Endothelial cell of umbilical vein (primary cell): Measurements from ENCODE around the gene HOXA9. TPM values are rescaled to one million over a fixed set of nuclear protein-coding genes. Genes with fewer than 3 reads are reported as not detected.
A peak's percentile ranks its signal among the peaks of the same experiment; 100 is the strongest.

Source experiments
- BruUV-seq: library from RNA; stranded (reverse); fragments of 400-500 nt; replicated peaks from 2 replicates; lab custom pipeline; 2021; lab: Mats Ljungman, UMichigan
- CTCF ChIA-PET: fragments of 300-600, 350-600 bp; sonication (Branson Sonifier 250); formaldehyde crosslinking; loops from one replicate; lab custom pipeline; 2021; ENCODE audit warnings: antibody characterized with exemption, inconsistent platforms; lab: Charles Lee
- POLR2A ChIA-PET: fragments of 300-600, 350-600 bp; sonication (Branson Sonifier 250); formaldehyde crosslinking; loops from one replicate; lab custom pipeline; 2021; ENCODE audit warnings: antibody characterized with exemption, inconsistent platforms; lab: Charles Lee
- DNase-seq: peaks from one replicate; pipeline ENCODE4 v3.0.0-alpha.2; 2011; ENCODE audit warnings: low read depth, low spot score
- FAIRE-seq: peaks from 2 replicates; lab custom pipeline; 2011; peaks lifted over from hg19 to GRCh38; lab: Jason Lieb, UNC
- H2AFZ ChIP-seq: 2 replicates; pipeline ENCODE4 v1.6.0; 2012; ENCODE audit warnings: low read depth, low read length, control low read depth, inconsistent platforms
- H3K27ac ChIP-seq: 2 replicates; pipeline ENCODE4 v1.5.1; 2011; ENCODE audit warnings: low read depth, mild to moderate bottlenecking, control low read depth, low read length, moderate library complexity; ENCODE audit not compliant: insufficient read depth
- H3K27me3 ChIP-seq, 2 experiments: 2 replicates each; pipeline versions ENCODE4 v1.6.0 to v1.6.1; 2011; ENCODE audit warnings: low read length in 2 of 2, mixed read lengths in 1 of 2; ENCODE audit not compliant: control insufficient read depth in 2 of 2, insufficient read depth in 2 of 2
- H3K36me3 ChIP-seq, 2 experiments: 2 replicates in 1 of 2; 3 replicates in 1 of 2; pipeline ENCODE4 v1.5.1; 2011; ENCODE audit warnings: low read length in 2 of 2, mild to moderate bottlenecking in 1 of 2, moderate library complexity in 1 of 2; ENCODE audit not compliant: control insufficient read depth in 2 of 2, insufficient read depth in 2 of 2; ENCODE audit errors: extremely low read depth in 1 of 2
- H3K4me1 ChIP-seq: 3 replicates; pipeline ENCODE4 v1.5.1; 2011; ENCODE audit warnings: mild to moderate bottlenecking, low read length; ENCODE audit not compliant: control insufficient read depth, insufficient read depth; ENCODE audit errors: extremely low read depth
- H3K4me2 ChIP-seq: 2 replicates; pipeline ENCODE4 v1.6.1; 2011; ENCODE audit warnings: low read length, control low read depth, mixed read lengths; ENCODE audit not compliant: insufficient read depth
- H3K4me3 ChIP-seq, 3 experiments: fragments of 200-600 bp in 1 of 3; sonication (generic), shearing (Covaris generic) in 1 of 3; replicated peaks in 1 of 3; 2 replicates each; pipeline ENCODE4 v1.5.1; 2011 to 2016; ENCODE audit warnings: control low read depth in 3 of 3, low read length in 3 of 3, mild to moderate bottlenecking in 2 of 3, inconsistent platforms in 1 of 3, low read depth in 1 of 3, moderate library complexity in 1 of 3; ENCODE audit not compliant: insufficient read depth in 1 of 3
- H3K79me2 ChIP-seq: 2 replicates; pipeline ENCODE4 v1.6.0; 2012; ENCODE audit warnings: low read length, inconsistent platforms; ENCODE audit not compliant: control insufficient read depth, insufficient read depth
- H3K9ac ChIP-seq: replicated peaks from 2 replicates; pipeline ENCODE3; 2011; ENCODE audit warnings: low read length, control low read depth; ENCODE audit not compliant: insufficient read depth; ENCODE audit errors: extremely low read depth
- H3K9me1 ChIP-seq: replicated peaks from 3 replicates; pipeline ENCODE4 v1.6.0; 2011; ENCODE audit warnings: mild to moderate bottlenecking, low read length; ENCODE audit not compliant: control insufficient read depth, insufficient read depth; ENCODE audit errors: extremely low read depth
- H3K9me3 ChIP-seq: replicated peaks from 2 replicates; pipeline ENCODE4 v1.5.1; 2012; ENCODE audit warnings: low read length, inconsistent platforms; ENCODE audit not compliant: control insufficient read depth, insufficient read depth
- H4K20me1 ChIP-seq: replicated peaks from 2 replicates; pipeline ENCODE3; 2011; ENCODE audit warnings: mild to moderate bottlenecking, low read length; ENCODE audit not compliant: control insufficient read depth, insufficient read depth; ENCODE audit errors: extremely low read depth
- CTCF ChIP-seq, 2 donors: IDR thresholded peaks; 1 replicate in 1 of 2; 2 replicates in 1 of 2; pipeline ENCODE4 v1.5.1; 2011; ENCODE audit warnings: low read length in 2 of 2, mild to moderate bottlenecking in 2 of 2, moderate library complexity in 2 of 2, control low read depth in 1 of 2, inconsistent platforms in 1 of 2, low read depth in 1 of 2; ENCODE audit not compliant: insufficient read depth in 1 of 2; ENCODE audit errors: extremely low read depth in 1 of 2
- EZH2 ChIP-seq: IDR thresholded peaks from 2 replicates; pipeline ENCODE4 v1.6.1; 2012; ENCODE audit warnings: borderline replicate concordance, low read depth, mild to moderate bottlenecking, moderate library complexity, low read length, inconsistent platforms; ENCODE audit not compliant: severe bottlenecking
- FOS ChIP-seq: IDR thresholded peaks from 2 replicates; pipeline ENCODE4 v1.6.1; 2011; ENCODE audit warnings: mild to moderate bottlenecking, low read length, moderate library complexity, borderline replicate concordance; ENCODE audit not compliant: insufficient read depth
- GATA2 ChIP-seq: IDR thresholded peaks from 2 replicates; pipeline ENCODE4 v1.7.0; 2011; ENCODE audit warnings: low read depth, mild to moderate bottlenecking, moderate library complexity, mixed read lengths, low read length; ENCODE audit not compliant: insufficient read length, insufficient read depth
- JUN ChIP-seq: IDR thresholded peaks from 2 replicates; pipeline ENCODE4 v1.6.1; 2011; ENCODE audit warnings: borderline replicate concordance, low read depth; ENCODE audit not compliant: insufficient read length, insufficient read depth
- MYC ChIP-seq: IDR thresholded peaks from one replicate; pipeline ENCODE4 v1.6.1; 2011; ENCODE audit warnings: mild to moderate bottlenecking, low read depth, low read length
- POLR2A ChIP-seq: IDR thresholded peaks from 2 replicates; pipeline ENCODE4 v1.6.1; 2012; ENCODE audit warnings: low read depth, mild to moderate bottlenecking, control low read depth, low read length
- POLR2AphosphoS5 ChIP-seq: IDR thresholded peaks from 2 replicates; pipeline ENCODE4 v1.6.1; 2012; ENCODE audit warnings: low read depth, mild to moderate bottlenecking, control low read depth, low read length, moderate library complexity; ENCODE audit not compliant: insufficient read depth
- dilution Hi-C: fragments of 300-500 bp; cut with MboI; formaldehyde crosslinking; loops from one replicate; pipeline ENCODE4 v1.15.0; 2019; ENCODE audit warnings: low sequenced_read_pairs; ENCODE audit not compliant: extremely low pct_ligation_motif_present
- intact Hi-C: fragments of 100-400 bp; cut with micrococcal nuclease; formaldehyde crosslinking; loops from one replicate; pipeline ENCODE4 v1.10.0; 2022
- polyA plus RNA-seq, 4 experiments: library from polyadenylated mRNA; depleted of rRNA in 3 of 4; stranded (reverse) in 3 of 4; unstranded in 1 of 4; fragments of >200 nt; gene quantifications; 2 replicates each; pipeline versions ENCODE4 v1.2.1 to v1.2.3, GENCODE V29; 2011 to 2012; ENCODE audit warnings: missing spikeins in 1 of 4
- total RNA-seq: library from RNA; stranded (reverse); gene quantifications from 2 replicates; pipeline ENCODE4 v1.2.3, GENCODE V29; 2021
- TF ChIP-seq, protein P1 (sequence below): IDR thresholded peaks from 2 replicates; pipeline ENCODE4 v1.6.1; 2011; ENCODE audit not compliant: insufficient read depth, insufficient read length

Gene HOXA9
- total and polyA plus RNA-seq, 2 donors (not counting 3 experiments of a cell fraction or from before 2014, with no cell fraction given): 47.2 to 61.6 TPM

- peak overlapping the region; percentile 90 for H3K27ac ChIP-seq
- no TSS peak for BruUV-seq
- H3K4me1 ChIP-seq: peaks cover 68% of the 10 kb centered on the region
- no peaks in the 10 kb centered on the region for H3K27me3 ChIP-seq
- intact Hi-C loops (loop anchor here (1.0 to 5.0 kb wide), 2 partner anchors 9 to 1329 kb away; no protein-coding TSS in a partner anchor), dilution Hi-C loops (no loop called here)
- peak overlapping the region; percentile 82 for H3K4me2 ChIP-seq
- peak overlapping the region; percentile 88 for H3K9ac ChIP-seq
- peaks cover 64% of the 10 kb centered on the region for H3K79me2 ChIP-seq
- H3K9me3 ChIP-seq: no peaks in the 10 kb centered on the region
- TF ChIP-seq, protein P1, sequence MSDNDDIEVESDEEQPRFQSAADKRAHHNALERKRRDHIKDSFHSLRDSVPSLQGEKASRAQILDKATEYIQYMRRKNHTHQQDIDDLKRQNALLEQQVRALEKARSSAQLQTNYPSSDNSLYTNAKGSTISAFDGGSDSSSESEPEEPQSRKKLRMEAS: no peak
- no peak for FAIRE-seq
- H3K36me3 ChIP-seq: no peaks in the 10 kb centered on the region
- H4K20me1 ChIP-seq: no peaks in the 10 kb centered on the region
- no peaks in the 10 kb centered on the region for H3K9me1 ChIP-seq
- H2AFZ ChIP-seq: peak overlapping the region; percentile 26
- POLR2A ChIA-PET: interaction anchor here (2.0 kb wide), 2 partner anchors 17 to 20 kb away, joined by 5 to 6 read pairs; no protein-coding TSS in a partner anchor
- peak overlapping the region; percentile 48 to 84 (median 82) for H3K4me3 ChIP-seq
- peak; percentile 58 for DNase-seq
- CTCF ChIA-PET: interaction anchor here (1.0 to 6.0 kb wide), 15 partner anchors 7 to 908 kb away, joined by 3 to 49 read pairs (median 4); partner anchors contain the start of genes HOXA10, HOXA13 and HOXA7
These were observed 20.7 kb upstream of the HOXA9 start for GRCh38 chr7:27185854-27186667.

- peak; percentile 99 for FAIRE-seq
- Histone ChIP-seq H3K9me3 (no peaks in the 10 kb centered on the region), H3K4me1 (peaks cover 74% of the 10 kb centered on the region), H3K27me3 (no peaks in the 10 kb centered on the region), H3K27ac (peak within 1 kb of the TSS; percentile 90), H3K9me1 (no peaks in the 10 kb centered on the region), H3K9ac (peak within 1 kb of the TSS; percentile 88), H2AFZ (peak within 1 kb of the TSS; percentile 26), H4K20me1 (no peaks in the 10 kb centered on the region), H3K36me3 (no peaks in the 10 kb centered on the region), H3K79me2 (peaks cover 72% of the 10 kb centered on the region), H3K4me2 (peak within 1 kb of the TSS; percentile 82), H3K4me3 (peak within 1 kb of the TSS; percentile 82 to 91 (median 84))
- TF ChIP-seq, protein P1: peak; percentile 38
- TF ChIP-seq CTCF (IDR thresholded peaks at IDR 0.05; ENCODE audit: extremely low read depth in 1 of 2, insufficient read depth in 1 of 2, low read depth in 1 of 2, low read length in 2 of 2) (no peak), EZH2 (no peak), MYC (no peak), JUN (no peak), POLR2AphosphoS5 (peak; percentile 85), POLR2A (peak; percentile 96), GATA2 (no peak), FOS (no peak)
- ChIA-PET CTCF (interaction anchor here (0.9 to 6.0 kb wide), 9 partner anchors 11 to 908 kb away, joined by 3 to 49 read pairs (median 4); partner anchors contain the start of genes HOXA10 and HOXA13), POLR2A (interaction anchor here (1.1 to 2.0 kb wide), 5 partner anchors 9 to 23 kb away, joined by 5 to 8 read pairs (median 6); no protein-coding TSS in a partner anchor)
- BruUV-seq: TSS peak; percentile 53
- dilution Hi-C loops (no loop called here), intact Hi-C loops (loop anchor here (1.0 to 5.0 kb wide), 2 partner anchors 8 to 1328 kb away; no protein-coding TSS in a partner anchor)
- DNase-seq: peak; percentile 94
These were observed 19.9 kb upstream of the HOXA9 start, which contains the start of gene HOXA11 for GRCh38 chr7:27185013-27185853. Gene HOXA11, minus strand, starts transcription at chr7:27185232. Its CDS starts 88 bp downstream, at chr7:27185144.
